Right lobe of liver (tissue), 6 donors: ENCODE measurements around the gene DLEC1. TPM values are rescaled to one million over a fixed set of nuclear protein-coding genes. Genes with fewer than 3 reads are reported as not detected.
A peak's percentile ranks its signal among the peaks of the same experiment; 100 is the strongest.

Experiments used
- ATAC-seq, 4 donors: fragments of 200-7000 bp; cut with Tn5 transposase; one replicate each; pipeline ENCODE4 v1.9.1; 2020; ENCODE audit warnings: mild to moderate bottlenecking in 4 of 4, moderate library complexity in 4 of 4
- DNase-seq, 3 donors: peaks; one replicate each; pipeline ENCODE4 v3.0.0-alpha.2; 2020
- H3K27ac ChIP-seq, 3 donors: fragments of 200-600 bp; one replicate each; pipeline ENCODE4 v1.8.0; 2022
- H3K27me3 ChIP-seq, 2 donors: fragments of 200-600 bp; one replicate each; pipeline ENCODE4 v1.8.0; 2022
- H3K36me3 ChIP-seq, 4 donors: fragments of 200-600 bp; sonication (generic) in 1 of 4; one replicate each; pipeline versions ENCODE4 v1.5.1 to v1.8.0; 2017 to 2022; ENCODE audit warnings: control low read depth in 1 of 4
- H3K4me1 ChIP-seq, 4 donors: fragments of 200-600 bp; sonication (generic) in 1 of 4; one replicate each; pipeline versions ENCODE4 v1.5.1 to v1.8.0; 2017 to 2022; ENCODE audit warnings: control low read depth in 1 of 4
- H3K4me3 ChIP-seq, 3 donors: fragments of 200-600 bp; one replicate each; pipeline ENCODE4 v1.8.0; 2022
- H3K9me3 ChIP-seq, 4 donors: fragments of 200-600 bp; sonication (generic) in 1 of 4; one replicate each; pipeline versions ENCODE4 v1.5.1 to v1.8.0; 2017 to 2022; ENCODE audit warnings: control low read depth in 1 of 4
- POLR2A ChIP-seq: fragments of 450-650 bp; IDR thresholded peaks from one replicate; pipeline ENCODE4 v1.6.1; 2017; ENCODE audit warnings: antibody characterized with exemption, mild to moderate bottlenecking
- WGBS: methylation state at CpG from one replicate; pipeline ENCODE4 v1.1.6; 2018; ENCODE audit warnings: low coverage, low lambda C conversion rate; ENCODE audit not compliant: insufficient coverage; ENCODE audit errors: missing lambda C conversion rate; 5-methylcytosine and 5-hydroxymethylcytosine counted together
- intact Hi-C, 2 donors: fragments of 100-400 bp; cut with DNase I; formaldehyde crosslinking; loops; one replicate each; pipeline versions ENCODE4 v1.11.2 to v1.14.1; 2022
- total RNA-seq, 6 experiments: library from RNA; depleted of rRNA in 2 of 6; stranded (reverse); fragments of >200 nt in 2 of 6; fragmentation: NEBNext Ultra II Directional in 3 of 6; extraction: Animal tissue kit (Norgen Biotek cat#: 25700) in 3 of 6; gene quantifications; one replicate each; pipeline versions ENCODE4 v1.1.0 to v1.2.4, GENCODE V29; 2016 to 2023
- TF ChIP-seq, protein P1 (sequence below), 4 donors: fragments of 200-600 bp in 3 of 4; fragments of 450-650 bp in 1 of 4; IDR thresholded peaks; one replicate each; pipeline versions ENCODE4 v1.5.1 to v1.8.0; 2016 to 2022; ENCODE audit warnings: antibody characterized with exemption in 4 of 4, mild to moderate bottlenecking in 2 of 4
- donor health status: DM: no; HTN: yes; CAD: no.
- donor health status: DM: no; HTN: no; CAD: no.
- donor health status: DM: no; HTN: no; CAD: no.
- donor health status: DM: no; HTN: yes; CAD: no.
- donor health status: DM: no; HTN: yes; CAD: no.

DLEC1 gene
- total RNA-seq, 6 experiments from 2014 or later, result 0.04 to 0.18 (median 0.15) TPM; not detected in 2

DNA sequence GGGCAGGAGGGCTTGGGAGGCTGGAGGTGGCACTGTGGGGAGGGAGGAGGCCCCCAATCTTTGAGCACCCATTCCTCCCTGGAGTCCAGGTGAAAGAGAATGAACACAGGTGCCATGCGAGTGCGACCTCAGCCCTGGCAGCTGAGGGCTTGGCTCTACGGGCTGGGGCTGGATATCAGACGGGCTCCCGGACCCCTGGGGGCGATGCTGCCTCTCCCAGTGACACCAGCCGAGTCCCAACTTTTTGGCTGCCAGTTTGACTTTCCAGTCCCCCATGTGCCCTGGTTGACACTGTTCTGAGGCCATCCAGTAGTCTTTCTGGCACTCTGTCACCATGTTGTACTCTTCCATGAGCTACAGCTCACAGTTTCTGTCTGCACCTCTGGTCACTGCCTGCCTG, 47.2 kb upstream of the DLEC1 start:
- Histone ChIP-seq H3K27ac (no peak overlapping the region), H3K36me3 (no peaks in the 10 kb centered on the region), H3K27me3 (no peaks in the 10 kb centered on the region), H3K4me3 (no peak overlapping the region), H3K4me1 (peaks cover 0 to 7% (median 0%) of the 10 kb centered on the region in 4 donors), H3K9me3 (no peaks in the 10 kb centered on the region)
- ATAC-seq (no peak), DNase-seq (peak in 1 of 3 donors; percentile 45)
- no CpG with 5 or more reads among the region's 7 CpGs for WGBS
- no peak for TF ChIP-seq POLR2A
- intact Hi-C loops, result no loop called here

DNA sequence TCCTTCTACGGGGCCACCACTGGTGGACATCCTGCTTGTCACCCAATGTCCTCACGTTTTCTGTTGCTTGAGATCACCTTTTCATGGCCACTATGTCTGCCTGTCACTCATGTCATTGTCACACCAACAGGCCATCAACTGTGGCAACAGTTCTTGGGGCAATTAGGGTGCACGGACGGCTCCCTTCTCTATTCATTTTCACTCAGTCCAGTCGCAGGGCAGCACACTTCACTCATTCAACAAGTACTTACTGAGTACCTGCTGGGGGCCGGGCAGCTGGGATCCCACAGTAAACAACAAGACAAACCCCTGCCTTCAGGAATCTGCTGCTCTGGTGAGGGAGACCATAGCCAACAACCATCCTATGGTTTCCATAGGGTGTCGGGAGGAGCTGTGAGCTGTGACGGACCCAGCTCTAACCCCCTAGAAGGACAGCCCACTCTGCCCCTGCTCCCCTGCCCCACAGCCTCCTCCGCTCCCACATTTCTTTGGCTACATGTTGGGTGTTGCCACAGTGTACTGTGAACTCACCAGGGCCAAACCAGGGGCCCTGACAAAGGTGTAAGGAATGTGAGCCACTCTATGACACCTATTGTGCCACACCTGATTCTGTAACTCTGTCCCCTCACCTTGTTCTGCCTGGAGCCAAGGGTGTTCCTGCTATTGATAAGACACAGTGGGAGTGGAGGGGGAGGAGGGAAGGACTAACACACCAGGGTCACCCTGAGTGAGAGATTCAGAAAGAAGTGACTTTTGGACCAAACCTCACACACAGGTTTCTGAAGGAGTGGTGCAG, 46.5 kb upstream of the DLEC1 start:
- no peak overlapping the region for H3K4me3 ChIP-seq
- H3K27me3 ChIP-seq, result no peaks in the 10 kb centered on the region
- 75% methylated on average over 4 of the region's 9 CpGs for WGBS
- H3K27ac ChIP-seq, result no peak overlapping the region
- DNase-seq (peak in 1 of 3 donors; percentile 27), ATAC-seq (no peak)
- no peak for TF ChIP-seq POLR2A
- TF ChIP-seq, protein P1, sequence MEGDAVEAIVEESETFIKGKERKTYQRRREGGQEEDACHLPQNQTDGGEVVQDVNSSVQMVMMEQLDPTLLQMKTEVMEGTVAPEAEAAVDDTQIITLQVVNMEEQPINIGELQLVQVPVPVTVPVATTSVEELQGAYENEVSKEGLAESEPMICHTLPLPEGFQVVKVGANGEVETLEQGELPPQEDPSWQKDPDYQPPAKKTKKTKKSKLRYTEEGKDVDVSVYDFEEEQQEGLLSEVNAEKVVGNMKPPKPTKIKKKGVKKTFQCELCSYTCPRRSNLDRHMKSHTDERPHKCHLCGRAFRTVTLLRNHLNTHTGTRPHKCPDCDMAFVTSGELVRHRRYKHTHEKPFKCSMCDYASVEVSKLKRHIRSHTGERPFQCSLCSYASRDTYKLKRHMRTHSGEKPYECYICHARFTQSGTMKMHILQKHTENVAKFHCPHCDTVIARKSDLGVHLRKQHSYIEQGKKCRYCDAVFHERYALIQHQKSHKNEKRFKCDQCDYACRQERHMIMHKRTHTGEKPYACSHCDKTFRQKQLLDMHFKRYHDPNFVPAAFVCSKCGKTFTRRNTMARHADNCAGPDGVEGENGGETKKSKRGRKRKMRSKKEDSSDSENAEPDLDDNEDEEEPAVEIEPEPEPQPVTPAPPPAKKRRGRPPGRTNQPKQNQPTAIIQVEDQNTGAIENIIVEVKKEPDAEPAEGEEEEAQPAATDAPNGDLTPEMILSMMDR (IDR thresholded peaks at IDR 0.05), result no peak
- H3K4me1 ChIP-seq, result peaks cover 0 to under 1% (median 0%) of the 10 kb centered on the region in 4 donors
- no peaks in the 10 kb centered on the region for H3K36me3 ChIP-seq
- H3K9me3 ChIP-seq, result no peaks in the 10 kb centered on the region
- intact Hi-C loops, result no loop called here

DNA sequence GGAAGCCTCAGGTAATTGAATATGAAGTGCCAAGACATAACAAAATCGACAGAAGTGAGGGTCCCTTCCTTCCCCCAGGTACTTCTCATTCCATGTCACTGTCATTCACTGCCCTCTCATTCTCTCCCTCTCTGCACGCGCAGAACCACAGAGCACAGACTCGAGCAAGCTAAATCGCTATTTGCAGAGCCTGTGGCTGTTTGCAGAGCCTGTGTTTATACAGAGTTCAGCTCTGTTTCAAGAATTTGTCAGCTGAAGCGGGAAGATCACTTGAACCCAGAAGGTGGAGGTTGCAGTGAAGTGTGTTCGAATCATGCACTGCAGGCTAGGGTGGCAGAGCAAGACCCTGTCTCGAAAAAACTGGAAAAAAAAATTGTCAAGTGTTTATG, 45.9 kb upstream of the DLEC1 start:
- Histone ChIP-seq H3K27ac (peak overlapping the region in 1 of 3 donors; percentile 64), H3K36me3 (no peaks in the 10 kb centered on the region), H3K4me1 (peaks cover 0 to 2% (median under 1%) of the 10 kb centered on the region in 4 donors), H3K9me3 (no peaks in the 10 kb centered on the region), H3K27me3 (no peaks in the 10 kb centered on the region), H3K4me3 (no peak overlapping the region)
- DNase-seq, result peak in 1 of 3 donors; percentile 18
- no peak for ATAC-seq
- WGBS, result 79% methylated on average over 7 of the region's 8 CpGs
- intact Hi-C loops, result no loop called here
- TF ChIP-seq, protein P1 (IDR thresholded peaks at IDR 0.05), result no peak
- TF ChIP-seq POLR2A, result no peak

DNA sequence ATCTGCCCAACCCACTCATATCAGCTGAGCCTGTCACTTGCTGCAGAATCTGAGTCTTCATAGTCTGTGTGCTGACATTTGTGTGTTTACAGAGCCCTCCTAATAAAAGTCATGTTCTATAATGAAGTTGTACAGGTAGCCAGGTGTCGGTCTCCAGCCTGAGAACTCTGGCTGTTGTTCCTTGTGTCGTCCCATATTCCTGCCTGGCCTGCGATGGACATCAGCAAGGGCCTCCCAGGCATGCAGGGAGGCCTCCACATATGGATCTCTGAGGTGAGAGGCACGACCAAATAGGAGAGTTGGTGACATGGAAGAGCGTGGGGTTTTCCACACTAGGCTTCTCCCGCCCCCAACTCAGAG, 45.6 kb upstream of the DLEC1 start:
- Histone ChIP-seq H3K4me3 (peak overlapping the region; percentile 46 to 59 (median 49)), H3K27ac (peak overlapping the region in 2 of 3 donors; percentile 64 to 81), H3K36me3 (no peaks in the 10 kb centered on the region), H3K27me3 (no peaks in the 10 kb centered on the region), H3K4me1 (peaks cover 0 to 5% (median 2%) of the 10 kb centered on the region in 4 donors), H3K9me3 (no peaks in the 10 kb centered on the region)
- TF ChIP-seq, protein P1 (IDR thresholded peaks at IDR 0.05), result no peak
- no peak for TF ChIP-seq POLR2A
- ATAC-seq (no peak), DNase-seq (no peak)
- intact Hi-C loops, result no loop called here
- WGBS, result 29% methylated on average over 3 of the region's 6 CpGs

DNA sequence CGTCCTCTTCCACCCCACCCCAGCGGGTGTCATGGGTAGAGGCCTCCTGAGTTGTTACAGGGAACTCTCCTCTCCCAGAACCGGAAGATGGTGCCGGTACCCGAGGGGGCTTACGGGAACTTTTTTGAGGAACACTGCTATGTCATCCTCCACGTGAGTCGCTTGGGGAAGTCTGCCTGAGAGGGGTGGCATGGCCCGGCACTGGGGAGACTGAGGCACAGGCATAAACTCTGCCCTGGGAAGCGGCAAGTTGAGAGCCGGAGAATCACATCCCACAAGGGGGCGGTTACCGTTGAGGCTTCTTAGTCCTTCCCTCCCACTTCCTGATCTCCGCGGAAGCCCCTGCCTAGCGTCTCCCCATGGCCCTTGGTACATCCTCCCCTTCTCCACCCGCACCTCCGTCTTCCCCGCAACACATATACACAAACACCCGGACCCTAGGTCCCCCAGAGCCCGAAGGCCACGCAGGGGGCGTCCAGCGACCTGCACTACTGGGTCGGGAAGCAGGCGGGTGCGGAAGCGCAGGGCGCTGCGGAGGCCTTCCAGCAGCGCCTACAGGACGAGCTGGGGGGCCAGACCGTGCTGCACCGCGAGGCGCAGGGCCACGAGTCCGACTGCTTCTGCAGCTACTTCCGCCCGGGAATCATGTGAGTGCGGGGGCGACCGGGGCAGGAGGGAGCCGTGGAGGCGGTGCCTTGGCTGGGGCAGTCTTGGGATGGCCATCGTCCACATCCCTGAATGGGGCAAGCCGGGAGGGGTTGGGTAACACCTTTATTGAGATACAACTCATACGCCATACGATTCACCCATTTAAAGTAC, 45.0 kb upstream of the DLEC1 start:
- intact Hi-C loops, result no loop called here
- 19% methylated on average over 27 of the region's 49 CpGs for WGBS
- Histone ChIP-seq H3K4me3 (peak overlapping the region; percentile 46 to 59 (median 49)), H3K27me3 (no peaks in the 10 kb centered on the region), H3K36me3 (no peaks in the 10 kb centered on the region), H3K27ac (peak overlapping the region; percentile 52 to 81 (median 64)), H3K9me3 (no peaks in the 10 kb centered on the region), H3K4me1 (peaks cover 0 to 7% (median 3%) of the 10 kb centered on the region in 4 donors)
- TF ChIP-seq, protein P1 (IDR thresholded peaks at IDR 0.05), result no peak
- TF ChIP-seq POLR2A, result peak; percentile 68
- ATAC-seq (peak; percentile 43 to 64 (median 62)), DNase-seq (peak; percentile 73 to 88 (median 86))
